Panc1 (cell line): ENCODE data around the gene TM7SF2.

ENCODE experiments used
- CTCF ChIP-seq: fragments of 450-650 bp; IDR thresholded peaks from 2 replicates; pipeline ENCODE4 v1.5.1; 2017; ENCODE audit warnings: mild to moderate bottlenecking
- POLR2AphosphoS5 ChIP-seq: IDR thresholded peaks from 2 replicates; pipeline ENCODE4 v1.6.1; 2012; ENCODE audit warnings: mild to moderate bottlenecking, low read depth, low read length, moderate library complexity
- REST ChIP-seq, 2 experiments: IDR thresholded peaks; 2 replicates each; pipeline ENCODE4 v1.6.1; 2011 to 2012; ENCODE audit warnings: low read depth in 2 of 2, control low read depth in 1 of 2, low read length in 1 of 2, mild to moderate bottlenecking in 1 of 2, moderate library complexity in 1 of 2; ENCODE audit not compliant: insufficient read depth in 1 of 2
- SIN3A ChIP-seq: IDR thresholded peaks from 2 replicates; pipeline ENCODE4 v1.6.1; 2012; ENCODE audit warnings: low read depth, mild to moderate bottlenecking, low read length, moderate library complexity, borderline replicate concordance; ENCODE audit not compliant: insufficient read depth
- TCF7L2 ChIP-seq: IDR thresholded peaks from 2 replicates; pipeline ENCODE4 v1.6.1; 2011; ENCODE audit warnings: mild to moderate bottlenecking, low read depth, low read length, inconsistent platforms

- no peak for TF ChIP-seq CTCF
- no peak for TF ChIP-seq POLR2AphosphoS5
- TF ChIP-seq TCF7L2: no peak
- no peak for TF ChIP-seq SIN3A
- no peak for TF ChIP-seq REST (IDR thresholded peaks at IDR 0.05; ENCODE audit: insufficient read depth in 1 of 2, low read depth in 2 of 2, low read length in 1 of 2)
Observed at GRCh38 chr11:65125197-65126056, 13.8 kb downstream of the TM7SF2 start.
